A673 (cell line): ENCODE results near the gene EIF2B1.

Experiments
- CTCF ChIP-seq: fragments of 300-800, 200-600 bp; sonication (generic); conservative IDR thresholded peaks from 2 replicates; pipeline ENCODE4 v1.5.1; 2017; ENCODE audit warnings: low read depth, mild to moderate bottlenecking, antibody characterized with exemption, low read length, moderate library complexity, mixed read lengths
- EZH2 ChIP-seq: fragments of 200-600 bp; sonication (generic); IDR thresholded peaks from 2 replicates; pipeline ENCODE4 v1.6.1; 2017; ENCODE audit warnings: borderline replicate concordance, low read depth, mild to moderate bottlenecking, mixed read lengths, antibody characterized with exemption, low read length; ENCODE audit not compliant: poor library complexity, severe bottlenecking

- TF ChIP-seq CTCF, result no peak
- TF ChIP-seq EZH2, result no peak
Measured at GRCh38 chr12:123634142-123634561, 666 bp upstream of the EIF2B1 start.
